Activated naive CD4-positive, alpha-beta T cell treated with anti-CD3 and anti-CD28 coated beads for 36 hours (primary cell): ENCODE results near the gene PXMP4. TPM values are rescaled to one million over a fixed set of nuclear protein-coding genes. Genes with fewer than 3 reads are reported as not detected.

Experiments used
- CTCF ChIA-PET: fragments of 350-600 bp; sonication (Branson Sonifier 250); formaldehyde crosslinking; loops from one replicate; lab custom pipeline; 2021; ENCODE audit warnings: antibody characterized with exemption; lab: Charles Lee
- DNase-seq: peaks from one replicate; pipeline ENCODE4 v3.0.0-alpha.2; 2020
- H3K27ac Mint-ChIP-seq: one replicate; pipeline ENCODE4 v1.8.0; 2021; ENCODE audit warnings: mild to moderate bottlenecking, mixed read lengths
- H3K27me3 Mint-ChIP-seq: one replicate; pipeline ENCODE4 v1.8.0; 2021; ENCODE audit warnings: low read depth, mixed read lengths
- H3K36me3 Mint-ChIP-seq: one replicate; pipeline ENCODE4 v1.8.0; 2021; ENCODE audit warnings: low read depth, mixed read lengths
- H3K4me1 Mint-ChIP-seq: one replicate; pipeline ENCODE4 v1.8.0; 2021; ENCODE audit warnings: low read depth, mixed read lengths
- H3K4me3 Mint-ChIP-seq: one replicate; pipeline ENCODE4 v1.8.0; 2021; ENCODE audit warnings: mild to moderate bottlenecking, moderate library complexity, mixed read lengths
- H3K9me3 Mint-ChIP-seq: one replicate; pipeline ENCODE4 v1.8.0; 2021; ENCODE audit warnings: mixed read lengths
- intact Hi-C: fragments of 100-400 bp; cut with micrococcal nuclease; formaldehyde crosslinking; loops from one replicate; pipeline ENCODE4 v1.15.1; 2023
- total RNA-seq, 2 experiments: library from RNA; stranded (reverse); gene quantifications; one replicate each; pipeline ENCODE4 v1.2.3, GENCODE V29; 2021

Gene PXMP4
- total RNA-seq, 2 experiments from 2014 or later: 9.5 to 10.3 TPM

DNA sequence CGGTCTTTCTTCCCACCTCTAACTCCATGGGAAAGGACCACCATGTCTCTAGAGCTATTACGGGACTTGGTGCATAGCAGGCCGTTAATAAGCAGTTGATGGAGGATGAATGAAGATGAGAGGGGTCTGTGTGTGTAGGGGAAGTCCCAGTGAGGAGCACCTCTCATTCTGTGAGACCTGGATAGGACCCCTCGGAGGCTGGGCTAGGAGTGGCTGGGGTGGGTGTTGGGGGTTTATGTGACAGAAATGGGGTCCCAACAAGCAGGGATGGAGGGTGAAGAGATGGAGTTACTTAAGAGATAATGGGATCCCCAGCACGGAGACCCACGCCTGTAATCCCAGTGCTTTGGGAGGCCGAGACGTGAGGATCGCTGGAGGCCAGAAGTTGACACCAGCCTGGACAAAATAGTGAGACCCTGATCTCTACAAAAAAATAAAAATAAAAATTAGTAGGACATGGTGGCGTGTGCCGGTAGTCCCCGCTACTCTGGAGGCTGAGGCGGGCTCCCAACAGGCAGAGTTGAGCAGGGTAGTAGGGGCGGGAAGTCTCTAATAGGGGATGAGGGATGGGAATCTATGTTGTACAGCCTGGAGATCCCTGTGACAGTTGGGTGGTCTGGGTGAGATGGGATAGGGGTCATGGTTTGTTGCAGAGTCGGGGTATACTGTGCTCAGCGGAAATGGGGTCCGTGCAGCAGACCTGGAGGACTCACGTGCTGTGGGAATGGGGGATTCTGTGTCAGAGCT lies 11.0 kb upstream of the PXMP4 start:
- no peaks in the 10 kb centered on the region for H3K27me3 Mint-ChIP-seq
- H3K4me1 Mint-ChIP-seq: peaks cover 18% of the 10 kb centered on the region
- DNase-seq: no peak
- CTCF ChIA-PET: interaction anchor here (1.1 to 1.8 kb wide), 4 partner anchors 8 to 241 kb away, joined by 3 to 4 read pairs (median 4); partner anchors contain the start of genes CBFA2T2 and PXMP4
- H3K4me3 Mint-ChIP-seq: peak overlapping the region; percentile 79
- H3K36me3 Mint-ChIP-seq: peaks cover 5% of the 10 kb centered on the region
- intact Hi-C loops: loop anchor here (1.0 to 5.0 kb wide), 5 partner anchors 11 to 289 kb away; partner anchors contain the start of genes PXMP4 and SNTA1
- H3K27ac Mint-ChIP-seq: peak overlapping the region; percentile 90
- H3K9me3 Mint-ChIP-seq: peaks cover 1% of the 10 kb centered on the region

DNA sequence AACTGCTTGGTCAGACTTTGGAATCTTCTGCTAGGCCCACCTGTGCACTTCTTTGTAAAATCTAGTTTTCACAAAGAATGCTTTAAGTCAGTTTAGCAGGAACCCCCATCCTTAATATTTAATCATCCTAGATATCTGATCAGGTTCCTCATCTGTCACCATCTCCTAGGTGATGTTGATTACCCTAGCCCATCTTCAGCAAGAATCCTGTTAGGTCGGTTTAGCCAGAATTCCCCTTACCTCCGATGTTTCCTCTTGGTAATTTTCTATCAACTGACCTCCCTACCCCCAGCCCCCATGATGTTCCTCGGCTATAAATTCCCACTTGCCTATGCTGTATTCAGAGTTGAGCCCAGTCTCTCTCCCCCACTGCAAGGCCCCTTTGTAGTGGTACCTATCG lies 9.0 kb upstream of the PXMP4 start:
- Mint-ChIP-seq H3K4me3 (no peak overlapping the region), H3K4me1 (peaks cover 18% of the 10 kb centered on the region)

DNA sequence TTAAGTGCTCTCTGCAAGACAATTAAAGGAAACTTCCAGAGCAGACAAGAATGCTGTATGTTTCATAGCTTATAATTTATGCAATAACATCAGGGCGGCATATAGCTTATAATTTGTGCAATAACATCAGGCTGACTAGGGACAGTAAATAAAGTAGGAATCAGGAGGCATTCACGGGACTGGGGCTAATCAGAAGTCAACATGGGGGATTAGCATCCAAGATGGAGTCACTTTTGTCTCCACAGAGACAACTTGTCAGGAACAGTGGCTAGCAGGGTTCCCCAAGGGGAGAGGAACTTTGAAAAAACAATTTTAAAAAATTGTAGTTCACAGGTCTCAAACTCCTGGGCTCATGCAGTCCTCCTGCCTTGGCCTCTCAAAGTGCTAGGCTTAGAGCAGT lies 8.4 kb upstream of the PXMP4 start:
- DNase-seq: no peak
- Mint-ChIP-seq H3K4me3 (no peak overlapping the region), H3K36me3 (no peaks in the 10 kb centered on the region), H3K27me3 (no peaks in the 10 kb centered on the region), H3K9me3 (no peaks in the 10 kb centered on the region), H3K4me1 (peaks cover 12% of the 10 kb centered on the region), H3K27ac (no peak overlapping the region)
- CTCF ChIA-PET: interaction anchor here (0.6 kb wide), 2 partner anchors 53 to 878 kb away, joined by 3 to 5 read pairs; no protein-coding TSS in a partner anchor
- intact Hi-C loops: no loop called here

More for the DNA sequence above, 9.0 kb upstream of the PXMP4 start:
- H3K36me3 Mint-ChIP-seq: no peaks in the 10 kb centered on the region
- no peak overlapping the region for H3K27ac Mint-ChIP-seq
- no peaks in the 10 kb centered on the region for H3K27me3 Mint-ChIP-seq
- no peak for DNase-seq
- H3K9me3 Mint-ChIP-seq: no peaks in the 10 kb centered on the region
- CTCF ChIA-PET: interaction anchor here (0.6 kb wide), 1 partner anchor 879 kb away, joined by 5 read pairs; no protein-coding TSS in a partner anchor
- intact Hi-C loops: no loop called here

DNA sequence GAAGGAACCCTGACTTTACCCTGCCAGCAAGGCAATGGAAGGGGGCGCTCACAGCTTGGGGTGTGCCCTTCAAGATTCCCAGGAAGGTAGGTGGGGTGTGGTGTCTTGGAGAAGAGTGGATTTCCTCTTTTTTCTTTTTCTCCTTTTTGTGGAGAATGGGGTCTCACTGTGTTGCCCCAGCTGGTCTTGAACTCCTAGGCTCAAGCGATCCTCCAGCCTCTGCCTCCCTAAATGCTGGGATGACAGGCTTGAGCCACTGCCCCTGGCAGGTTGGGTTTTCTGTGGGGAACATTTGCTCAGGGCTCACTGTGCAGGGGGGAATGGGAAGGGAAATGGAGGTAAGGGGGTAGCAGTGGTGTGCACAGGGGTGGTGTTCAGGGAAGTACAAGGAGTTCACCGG lies 7.7 kb upstream of the PXMP4 start:
- H3K27me3 Mint-ChIP-seq: no peaks in the 10 kb centered on the region
- intact Hi-C loops: no loop called here
- no peaks in the 10 kb centered on the region for H3K9me3 Mint-ChIP-seq
- no peaks in the 10 kb centered on the region for H3K36me3 Mint-ChIP-seq
- CTCF ChIA-PET: interaction anchor here (0.6 to 1.1 kb wide), 2 partner anchors 53 to 59 kb away, joined by 3 to 4 read pairs; no protein-coding TSS in a partner anchor
- no peak overlapping the region for H3K4me3 Mint-ChIP-seq
- no peak for DNase-seq
- H3K27ac Mint-ChIP-seq: no peak overlapping the region
- H3K4me1 Mint-ChIP-seq: peaks cover 7% of the 10 kb centered on the region

DNA sequence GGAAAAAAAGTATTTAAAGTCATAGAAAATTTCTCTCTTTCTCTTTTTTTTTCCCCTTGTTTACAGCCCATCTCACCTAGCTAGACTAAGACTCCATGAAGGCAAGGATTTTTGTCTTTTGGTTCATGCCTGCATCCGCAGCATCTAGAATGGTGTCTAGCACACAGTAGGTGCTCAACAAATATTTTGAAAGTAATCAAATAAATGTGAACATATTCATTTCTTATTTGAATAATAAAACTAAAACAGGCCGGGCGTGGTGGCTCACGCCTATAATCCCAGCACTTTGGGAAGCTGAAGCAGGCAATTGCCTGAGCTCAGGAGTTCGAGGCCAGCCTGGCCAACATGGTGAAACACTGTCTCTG lies 7.0 kb upstream of the PXMP4 start:
- CTCF ChIA-PET: interaction anchor here (0.9 to 1.2 kb wide), 3 partner anchors 13 to 58 kb away, joined by 3 to 4 read pairs (median 4); no protein-coding TSS in a partner anchor
- Mint-ChIP-seq H3K9me3 (no peaks in the 10 kb centered on the region), H3K27ac (no peak overlapping the region), H3K36me3 (no peaks in the 10 kb centered on the region), H3K4me3 (no peak overlapping the region), H3K4me1 (peaks cover 4% of the 10 kb centered on the region), H3K27me3 (no peaks in the 10 kb centered on the region)
- intact Hi-C loops: no loop called here
- DNase-seq: no peak

DNA sequence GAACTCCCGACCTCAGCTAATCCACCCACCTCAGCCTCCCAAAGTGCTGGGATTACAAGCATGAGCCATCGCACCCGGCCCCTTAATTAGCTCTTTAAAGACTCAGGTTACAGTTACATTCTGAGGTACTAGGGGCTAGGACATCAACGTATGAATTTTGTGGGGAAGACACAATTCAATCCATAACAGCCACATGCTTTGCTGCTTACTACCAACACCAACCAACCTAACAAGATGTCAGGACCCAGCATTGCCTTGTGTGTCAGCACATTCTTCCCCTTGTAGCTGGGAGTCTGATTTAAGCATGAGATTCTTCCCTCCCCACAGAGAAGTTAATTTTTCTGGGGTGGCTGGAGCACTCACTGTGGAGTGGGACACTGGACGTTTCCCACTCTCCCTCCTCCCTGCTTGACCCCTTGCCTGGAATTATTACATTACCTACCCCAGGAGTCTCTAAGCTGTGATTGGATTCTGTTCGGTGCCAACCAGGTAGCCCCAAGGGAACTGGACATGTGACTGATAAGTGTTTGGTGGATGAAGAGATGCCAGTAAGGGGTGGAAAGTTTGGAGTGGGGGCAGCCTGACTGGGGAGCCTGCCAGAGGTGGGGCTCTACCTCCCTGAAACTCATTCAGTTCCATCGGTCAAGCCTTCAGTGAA lies 5.6 kb upstream of the PXMP4 start:
- Mint-ChIP-seq H3K9me3 (no peaks in the 10 kb centered on the region), H3K27me3 (no peaks in the 10 kb centered on the region), H3K36me3 (no peaks in the 10 kb centered on the region), H3K4me3 (no peak overlapping the region), H3K27ac (no peak overlapping the region), H3K4me1 (peaks cover 7% of the 10 kb centered on the region)
- intact Hi-C loops: no loop called here
- DNase-seq: no peak
- CTCF ChIA-PET: no interaction called here

DNA sequence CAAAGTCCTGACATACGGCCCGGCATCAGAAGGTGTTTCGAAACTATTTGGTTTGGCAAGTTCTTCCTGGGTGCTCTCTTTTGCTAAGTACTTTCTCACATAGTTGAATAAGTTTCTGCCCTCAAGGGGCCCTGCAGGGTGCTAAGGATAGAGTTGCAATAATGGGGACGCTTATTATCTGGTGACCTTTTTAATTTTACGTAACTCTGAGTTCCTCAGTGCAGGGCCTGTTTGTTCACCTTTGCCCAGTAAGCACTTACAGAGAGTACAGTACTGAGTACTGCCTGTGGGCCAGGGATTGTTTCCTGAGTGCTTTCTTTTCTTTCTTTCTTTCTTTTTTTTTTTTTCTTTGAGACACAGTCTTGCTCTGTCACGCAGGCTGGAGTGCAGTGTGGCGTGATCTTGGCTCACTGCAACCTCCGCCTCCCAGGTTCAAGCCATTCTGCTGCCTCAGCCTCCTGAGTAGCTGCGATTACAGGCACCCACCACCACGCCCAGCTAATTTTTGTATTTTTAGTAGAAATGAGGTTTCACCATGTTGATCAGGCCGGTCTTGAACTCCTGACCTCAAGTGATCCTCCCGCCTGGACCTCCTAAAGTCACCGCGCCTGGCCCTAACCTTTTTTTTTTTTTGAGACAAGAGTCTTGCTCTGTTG lies 4.5 kb upstream of the PXMP4 start:
- DNase-seq: no peak
- CTCF ChIA-PET: no interaction called here
- Mint-ChIP-seq H3K4me1 (peaks cover 9% of the 10 kb centered on the region), H3K27me3 (no peaks in the 10 kb centered on the region), H3K4me3 (no peak overlapping the region), H3K27ac (no peak overlapping the region), H3K9me3 (no peaks in the 10 kb centered on the region), H3K36me3 (no peaks in the 10 kb centered on the region)
- intact Hi-C loops: no loop called here

DNA sequence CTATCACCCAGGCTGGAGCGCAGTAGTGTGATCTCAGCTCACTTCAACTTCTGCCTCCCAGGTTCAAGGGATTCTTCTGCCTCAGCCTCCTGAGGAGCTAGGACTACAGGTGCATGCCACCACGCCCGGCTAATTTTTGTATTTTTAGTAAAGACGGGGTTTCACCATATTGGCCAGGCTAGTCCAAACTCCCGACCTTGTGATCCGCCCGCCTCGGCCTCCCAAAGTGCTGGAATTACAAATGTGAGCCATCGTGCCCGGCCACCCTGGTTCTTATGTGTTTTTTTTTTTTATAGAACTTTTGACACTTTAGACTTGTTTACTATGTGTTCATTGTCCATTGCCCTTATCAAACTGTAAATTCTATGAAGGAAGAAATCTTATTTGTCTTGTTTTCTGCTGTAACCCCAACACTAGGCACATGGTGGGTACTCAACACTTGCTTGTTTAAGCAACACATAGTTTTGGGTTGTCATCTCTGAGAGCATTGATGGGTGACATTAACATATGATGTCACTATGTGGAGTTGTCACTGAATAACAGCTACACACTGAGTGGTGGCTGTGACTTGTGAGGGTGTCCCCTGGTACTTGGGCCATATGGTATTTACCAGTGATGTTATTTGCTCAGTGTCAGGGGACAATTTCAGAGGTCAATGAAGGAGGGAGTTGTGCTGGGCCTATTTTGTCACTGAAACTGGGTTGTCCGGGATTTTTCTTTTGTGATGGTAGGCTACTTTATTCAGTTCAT lies 1.5 kb upstream of the PXMP4 start:
- CTCF ChIA-PET: interaction anchor here (0.6 to 1.4 kb wide), 2 partner anchors 53 to 277 kb away, joined by 3 to 4 read pairs; no protein-coding TSS in a partner anchor
- Mint-ChIP-seq H3K9me3 (no peaks in the 10 kb centered on the region), H3K36me3 (no peaks in the 10 kb centered on the region), H3K27me3 (no peaks in the 10 kb centered on the region), H3K4me1 (peaks cover 21% of the 10 kb centered on the region), H3K27ac (no peak overlapping the region), H3K4me3 (peak overlapping the region; percentile 79)
- intact Hi-C loops: loop anchor here (2.0 kb wide), 1 partner anchor 59 kb away; the partner anchor contains the start of gene C20orf144
- no peak for DNase-seq

DNA sequence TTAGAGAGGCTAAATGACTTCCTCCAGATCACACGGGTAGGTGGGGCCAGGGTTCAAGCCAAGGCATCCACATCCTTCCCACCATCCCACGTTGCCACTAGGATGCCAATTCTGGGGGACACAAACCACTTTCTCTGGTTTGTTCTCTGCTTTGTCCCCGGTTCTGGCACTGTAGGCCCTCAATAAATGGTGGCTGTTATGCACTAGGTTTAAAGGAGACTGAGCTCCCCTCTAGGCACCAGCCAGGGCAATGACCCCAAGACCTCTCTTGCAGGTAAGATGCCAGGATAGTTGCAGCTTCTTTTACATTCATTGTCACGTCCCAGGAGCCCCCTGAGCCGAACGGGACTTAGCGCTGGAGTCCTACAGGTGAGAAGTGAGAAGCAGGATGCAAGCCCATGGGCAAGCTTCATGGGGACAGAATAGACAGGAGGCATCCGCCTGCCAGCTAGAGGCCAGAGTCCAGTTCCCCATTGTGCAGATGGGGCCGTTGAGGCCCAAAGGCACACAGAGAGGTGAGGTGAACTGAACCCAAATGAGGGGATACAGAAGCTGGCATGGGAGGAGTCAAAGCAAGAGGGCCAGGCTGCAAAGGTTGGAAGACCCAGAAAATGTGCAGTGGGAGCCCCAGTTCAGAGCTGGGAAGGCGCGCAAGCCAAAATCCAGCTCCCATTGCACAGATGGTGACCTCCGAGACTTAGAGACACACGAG lies 677 bp downstream of the PXMP4 start:
- Mint-ChIP-seq H3K4me3 (peak overlapping the region; percentile 79), H3K27ac (peak overlapping the region; percentile 73), H3K4me1 (peaks cover 21% of the 10 kb centered on the region), H3K36me3 (peaks cover 3% of the 10 kb centered on the region), H3K27me3 (no peaks in the 10 kb centered on the region), H3K9me3 (no peaks in the 10 kb centered on the region)
- peak; percentile 26 for DNase-seq
- CTCF ChIA-PET: interaction anchor here (1.4 kb wide), 1 partner anchor 13 kb away, joined by 4 read pairs; the partner anchor contains the start of gene ZNF341
- intact Hi-C loops: no loop called here

DNA sequence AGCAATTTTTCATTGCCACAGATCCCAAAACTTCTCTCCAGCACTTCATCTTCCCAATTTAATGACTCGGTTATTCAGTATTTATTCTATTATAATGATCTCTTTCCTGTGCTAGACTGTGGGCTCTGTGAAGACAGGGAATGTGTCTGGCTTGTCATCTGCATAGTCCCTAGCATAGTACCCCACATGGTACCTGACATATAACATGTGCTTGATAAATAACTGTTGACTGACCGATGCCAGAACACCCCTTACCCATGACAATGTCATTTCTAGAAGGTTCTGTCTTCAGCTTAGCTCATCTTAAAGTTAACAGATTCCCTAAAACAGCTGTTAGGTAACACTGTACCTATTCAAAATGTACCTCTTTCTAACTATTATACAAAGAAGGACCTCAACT lies 3.6 kb downstream of the PXMP4 start:
- H3K4me3 Mint-ChIP-seq: no peak overlapping the region
- DNase-seq: no peak
- H3K36me3 Mint-ChIP-seq: peaks cover 7% of the 10 kb centered on the region
- H3K27me3 Mint-ChIP-seq: no peaks in the 10 kb centered on the region
- CTCF ChIA-PET: no interaction called here
- H3K4me1 Mint-ChIP-seq: peaks cover 21% of the 10 kb centered on the region
- intact Hi-C loops: no loop called here
- no peaks in the 10 kb centered on the region for H3K9me3 Mint-ChIP-seq
- H3K27ac Mint-ChIP-seq: no peak overlapping the region

DNA sequence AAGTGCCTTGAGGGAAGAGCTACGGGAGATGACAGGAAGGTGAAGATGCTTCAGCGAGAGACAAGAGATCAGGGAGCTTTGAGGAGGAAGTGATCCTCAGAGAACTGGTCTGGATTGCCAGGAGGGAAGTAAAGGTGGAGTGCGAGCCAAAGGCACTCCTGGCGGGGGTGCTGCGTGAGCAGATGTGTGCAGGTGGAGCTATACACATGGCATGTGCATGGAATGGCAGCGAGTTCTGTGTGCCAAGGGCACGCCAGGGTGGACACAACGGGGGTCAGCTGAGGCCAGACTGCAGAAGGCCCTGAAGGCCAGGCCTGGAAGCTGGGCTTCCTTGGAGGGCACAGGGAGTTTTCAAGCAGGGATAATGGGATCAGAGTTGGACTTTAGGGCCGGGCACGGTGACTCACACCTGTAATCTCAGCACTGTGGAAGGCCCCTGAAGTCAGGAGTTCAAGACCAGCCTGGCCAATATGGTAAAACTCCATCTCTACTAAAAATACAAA lies 6.2 kb downstream of the PXMP4 start:
- Mint-ChIP-seq H3K9me3 (no peaks in the 10 kb centered on the region), H3K36me3 (peaks cover 8% of the 10 kb centered on the region), H3K27ac (no peak overlapping the region), H3K4me1 (peaks cover 9% of the 10 kb centered on the region), H3K27me3 (no peaks in the 10 kb centered on the region), H3K4me3 (no peak overlapping the region)
- CTCF ChIA-PET: interaction anchor here (0.7 to 1.0 kb wide), 2 partner anchors 10 to 13 kb away, joined by 3 to 4 read pairs; no protein-coding TSS in a partner anchor
- no peak for DNase-seq
- intact Hi-C loops: no loop called here
